T-helper 2 cell treated with Interferon-gamma antibody and Interleukin-4, amounts not matched to agents 5 μg/mL and 100 μg/mL, for 36 hours (primary cell): ENCODE data around the gene ANKRD6.

Source experiments
- DNase-seq: peaks from one replicate; pipeline ENCODE4 v3.0.0; 2021; ENCODE audit warnings: low spot score
- H3K27ac Mint-ChIP-seq: one replicate; pipeline ENCODE4 v1.8.0; 2021; ENCODE audit warnings: mild to moderate bottlenecking, mixed read lengths
- H3K27me3 Mint-ChIP-seq: one replicate; pipeline ENCODE4 v1.8.0; 2021; ENCODE audit warnings: low read depth, mixed read lengths
- H3K36me3 Mint-ChIP-seq: one replicate; pipeline ENCODE4 v1.8.0; 2021; ENCODE audit warnings: low read depth, mixed read lengths
- H3K4me1 Mint-ChIP-seq: one replicate; pipeline ENCODE4 v1.8.0; 2021; ENCODE audit warnings: low read depth, mixed read lengths
- H3K4me3 Mint-ChIP-seq: one replicate; pipeline ENCODE4 v1.8.0; 2022; ENCODE audit warnings: mild to moderate bottlenecking, moderate library complexity, mixed read lengths
- H3K9me3 Mint-ChIP-seq: one replicate; pipeline ENCODE4 v1.8.0; 2021; ENCODE audit warnings: mixed read lengths

ANKRD6 gene

GRCh38 chr6:89670935-89671565 is 238.1 kb downstream of the ANKRD6 start:
- Mint-ChIP-seq H3K36me3 (peaks cover 44% of the 10 kb centered on the region), H3K9me3 (no peaks in the 10 kb centered on the region), H3K4me1 (no peaks in the 10 kb centered on the region)

DNA sequence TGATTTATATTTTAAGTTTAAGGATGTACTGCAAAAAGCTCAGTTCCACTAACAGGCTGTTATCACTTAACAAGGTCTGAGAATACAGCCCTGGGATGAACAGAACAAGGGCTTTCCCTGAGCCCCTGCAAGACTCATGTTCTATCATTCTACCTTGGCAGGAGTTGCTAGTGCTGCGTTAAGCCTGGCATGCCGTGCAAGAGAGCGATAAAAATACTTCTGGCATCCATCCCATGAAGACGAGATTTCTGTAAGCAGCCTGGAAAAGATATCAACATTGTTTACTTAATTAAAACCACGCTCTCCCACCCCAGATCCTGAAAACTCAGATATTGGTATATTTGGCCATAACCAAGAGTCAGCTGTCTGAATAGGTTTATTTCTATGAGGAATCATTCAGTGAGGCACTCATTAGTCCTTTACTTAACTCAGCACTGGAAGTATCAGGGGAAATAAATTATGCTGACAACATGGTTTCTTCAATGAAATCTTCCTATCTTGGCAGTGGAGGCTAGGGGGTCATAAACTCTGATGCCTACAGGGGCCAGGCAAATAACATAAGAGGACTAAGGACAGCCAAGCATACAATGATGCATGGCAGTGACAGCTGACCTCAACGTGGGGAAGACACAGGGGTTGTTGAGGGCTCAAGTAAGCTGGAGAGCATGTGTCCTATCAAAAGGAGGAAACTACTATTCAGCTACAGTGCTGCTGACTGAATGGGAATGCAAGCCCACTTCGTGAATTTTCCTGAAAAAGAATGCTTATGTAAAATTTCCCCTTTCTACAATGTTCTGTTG is 243.2 kb downstream of the ANKRD6 start:
- Mint-ChIP-seq H3K9me3 (no peaks in the 10 kb centered on the region), H3K36me3 (peaks cover 58% of the 10 kb centered on the region)

More at GRCh38 chr6:89670935-89671565, 238.1 kb downstream of the ANKRD6 start:
- H3K4me3 Mint-ChIP-seq: no peak overlapping the region
- H3K27me3 Mint-ChIP-seq: no peaks in the 10 kb centered on the region
- DNase-seq: no peak
- no peak overlapping the region for H3K27ac Mint-ChIP-seq

GRCh38 chr6:89678531-89678930 is 245.6 kb downstream of the ANKRD6 start:
- DNase-seq: no peak
- Mint-ChIP-seq H3K27ac (no peak overlapping the region), H3K4me3 (no peak overlapping the region), H3K4me1 (no peaks in the 10 kb centered on the region), H3K9me3 (no peaks in the 10 kb centered on the region), H3K36me3 (peaks cover 57% of the 10 kb centered on the region), H3K27me3 (no peaks in the 10 kb centered on the region)

More for the DNA sequence above, 243.2 kb downstream of the ANKRD6 start:
- Mint-ChIP-seq H3K4me1 (no peaks in the 10 kb centered on the region), H3K4me3 (no peak overlapping the region), H3K27ac (no peak overlapping the region), H3K27me3 (no peaks in the 10 kb centered on the region)
- DNase-seq: no peak

- no peaks in the 10 kb centered on the region for H3K9me3 Mint-ChIP-seq
- H3K4me3 Mint-ChIP-seq: no peak overlapping the region
- H3K4me1 Mint-ChIP-seq: no peaks in the 10 kb centered on the region
- peaks cover 56% of the 10 kb centered on the region for H3K36me3 Mint-ChIP-seq
- DNase-seq: no peak
- H3K27ac Mint-ChIP-seq: peak overlapping the region; percentile 36
- no peaks in the 10 kb centered on the region for H3K27me3 Mint-ChIP-seq
Observed at GRCh38 chr6:89679215-89680120, 246.5 kb downstream of the ANKRD6 start.

GRCh38 chr6:89680150-89680549 is 247.2 kb downstream of the ANKRD6 start:
- Mint-ChIP-seq H3K27ac (no peak overlapping the region), H3K27me3 (no peaks in the 10 kb centered on the region), H3K9me3 (no peaks in the 10 kb centered on the region), H3K4me3 (no peak overlapping the region), H3K36me3 (peaks cover 56% of the 10 kb centered on the region), H3K4me1 (no peaks in the 10 kb centered on the region)
- no peak for DNase-seq

DNA sequence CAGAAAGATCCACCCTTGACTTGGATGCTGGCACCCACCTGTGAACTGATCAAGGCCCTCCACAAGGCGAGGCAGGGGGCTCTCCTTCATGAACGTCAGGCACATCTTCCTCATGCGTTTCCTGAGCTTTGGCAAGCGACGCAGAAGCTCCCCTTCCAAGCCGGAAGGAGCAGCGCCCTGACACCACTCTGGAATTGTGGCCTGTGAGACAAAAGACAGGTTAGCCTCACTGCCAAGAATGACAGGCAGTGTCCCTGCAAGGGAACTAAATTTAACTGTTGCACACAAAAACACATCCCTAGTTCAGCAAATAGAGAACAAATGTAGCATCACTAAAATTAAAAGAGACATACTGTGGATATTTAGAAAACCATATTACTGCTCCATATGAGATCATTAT is 247.6 kb downstream of the ANKRD6 start:
- no peak overlapping the region for H3K27ac Mint-ChIP-seq
- H3K4me1 Mint-ChIP-seq: no peaks in the 10 kb centered on the region
- peaks cover 56% of the 10 kb centered on the region for H3K36me3 Mint-ChIP-seq
- H3K27me3 Mint-ChIP-seq: no peaks in the 10 kb centered on the region
- H3K4me3 Mint-ChIP-seq: no peak overlapping the region
- no peaks in the 10 kb centered on the region for H3K9me3 Mint-ChIP-seq
- no peak for DNase-seq

DNA sequence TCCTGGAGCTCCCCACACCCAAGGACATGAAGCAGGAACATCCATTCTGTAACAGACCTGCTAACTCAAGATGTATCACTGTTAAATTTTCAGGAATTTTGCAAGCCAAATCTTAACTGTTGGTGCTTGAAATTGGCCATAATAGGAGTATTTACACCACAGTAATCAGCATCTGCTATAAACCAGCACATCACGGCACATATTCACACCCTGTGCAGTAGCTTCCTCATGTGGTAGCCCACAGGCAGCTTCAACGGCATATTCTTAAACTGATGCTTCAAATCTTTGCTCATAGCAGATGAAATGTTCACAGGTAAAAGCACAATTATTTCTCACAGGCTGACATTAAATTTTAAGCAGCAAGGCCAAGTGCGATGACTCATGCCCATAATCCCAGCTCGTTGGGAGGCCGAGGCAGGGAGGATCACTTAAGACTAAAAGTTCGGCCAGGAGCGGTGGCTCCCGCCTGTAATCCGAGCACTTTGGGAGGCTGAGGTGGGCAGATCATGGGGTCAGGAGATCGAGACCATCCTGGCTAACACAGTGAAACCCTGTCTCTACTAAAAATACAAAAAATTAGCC is 249.1 kb downstream of the ANKRD6 start:
- no peak for DNase-seq
- no peak overlapping the region for H3K27ac Mint-ChIP-seq
- no peaks in the 10 kb centered on the region for H3K9me3 Mint-ChIP-seq
- no peaks in the 10 kb centered on the region for H3K27me3 Mint-ChIP-seq
- H3K4me1 Mint-ChIP-seq: no peaks in the 10 kb centered on the region
- H3K36me3 Mint-ChIP-seq: peaks cover 58% of the 10 kb centered on the region
- no peak overlapping the region for H3K4me3 Mint-ChIP-seq

DNA sequence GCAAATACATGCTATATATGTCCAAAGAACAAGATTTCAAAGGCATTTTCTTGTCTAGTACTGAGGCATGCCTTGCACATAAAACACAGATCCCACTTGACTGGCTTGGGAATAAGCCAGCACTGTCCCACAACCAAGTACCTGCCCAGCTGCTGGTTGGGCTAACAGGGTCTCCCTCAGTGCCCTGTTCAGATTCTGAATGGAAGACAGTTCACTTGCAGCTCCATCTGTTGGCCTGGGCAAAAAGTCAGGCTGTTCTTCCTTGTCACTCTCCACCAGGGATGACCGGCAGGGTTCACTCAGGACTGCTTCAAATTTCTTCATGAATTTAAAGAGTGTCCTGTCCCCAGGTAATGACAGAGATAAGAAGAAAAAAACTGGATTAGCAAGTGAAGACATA is 250.0 kb downstream of the ANKRD6 start:
- Mint-ChIP-seq H3K9me3 (no peaks in the 10 kb centered on the region), H3K4me3 (no peak overlapping the region), H3K27me3 (no peaks in the 10 kb centered on the region), H3K27ac (no peak overlapping the region), H3K36me3 (peaks cover 59% of the 10 kb centered on the region), H3K4me1 (no peaks in the 10 kb centered on the region)
- DNase-seq: no peak
